K562 (cell line): ENCODE measurements around the gene S100A1. TPM values are rescaled to one million over a fixed set of nuclear protein-coding genes. Genes with fewer than 3 reads are reported as not detected.

Experiments
- ATAC-seq: fragments of 200-7000 bp; cut with Tn5 transposase; 3 replicates; pipeline ENCODE4 v1.9.1; 2020; ENCODE audit warnings: moderate library complexity
- BruUV-seq: library from RNA; stranded (reverse); fragments of 400-500 nt; replicated peaks from 2 replicates; lab custom pipeline; 2021; lab: Mats Ljungman, UMichigan
- CTCF ChIA-PET: fragments of 300-600 bp; formaldehyde crosslinking; extraction: SDS; loops from one replicate; lab custom pipeline; 2021; ENCODE audit warnings: low intra/inter-chr PET ratio; lab: Yijun Ruan, JAX
- POLR2A ChIA-PET: fragments of 300-600, 350-650 bp; sonication (Branson Sonifier 250); formaldehyde crosslinking; extraction: SDS; loops from one replicate; lab custom pipeline; 2021; ENCODE audit warnings: antibody characterized with exemption, inconsistent platforms; lab: Yijun Ruan, JAX
- DNase-seq, 4 experiments: peaks; one replicate each; pipeline versions ENCODE4 v3.0.0 to v3.0.0-alpha.2; 2011 to 2018; ENCODE audit warnings: low spot score in 3 of 4, mixed read lengths in 3 of 4; ENCODE audit errors: extremely low read depth in 1 of 4
- FAIRE-seq: peaks from 2 replicates; lab custom pipeline; 2011; peaks lifted over from hg19 to GRCh38; lab: Jason Lieb, UNC
- H2AFZ ChIP-seq: 2 replicates; pipeline ENCODE4 v1.6.0; 2011; ENCODE audit warnings: low read depth, low read length, control low read depth, inconsistent platforms
- H3K27ac ChIP-seq: fragments of 200-600 bp; 3 replicates; pipeline ENCODE4 v1.8.0; 2011; ENCODE audit warnings: low read depth, mild to moderate bottlenecking, control low read depth, inconsistent platforms, low read length, moderate library complexity, mixed read lengths; ENCODE audit errors: extremely low read depth
- H3K27me3 ChIP-seq, 2 experiments: fragments of 300-600 bp in 1 of 2; 2 replicates in 1 of 2; 3 replicates in 1 of 2; pipeline versions ENCODE4 v1.6.0 to v1.8.0; 2011; ENCODE audit warnings: inconsistent platforms in 2 of 2, low read length in 2 of 2, mild to moderate bottlenecking in 1 of 2, mixed read lengths in 1 of 2, moderate library complexity in 1 of 2; ENCODE audit not compliant: control insufficient read depth in 2 of 2, insufficient read depth in 2 of 2
- H3K36me3 ChIP-seq: fragments of 300-600 bp; 3 replicates; pipeline ENCODE4 v1.8.0; 2011; ENCODE audit warnings: mild to moderate bottlenecking, low read length, inconsistent platforms; ENCODE audit not compliant: control insufficient read depth, insufficient read depth
- H3K4me1 ChIP-seq, 2 experiments: fragments of 200-600 bp in 1 of 2; replicated peaks in 1 of 2; 2 replicates in 1 of 2; 3 replicates in 1 of 2; pipeline versions ENCODE4 v1.5.1 to v1.8.0; 2011; ENCODE audit warnings: inconsistent platforms in 2 of 2, low read length in 2 of 2, mild to moderate bottlenecking in 1 of 2, mixed read lengths in 1 of 2, moderate library complexity in 1 of 2; ENCODE audit not compliant: control insufficient read depth in 2 of 2, insufficient read depth in 2 of 2
- H3K4me2 ChIP-seq: 2 replicates; pipeline ENCODE4 v1.6.1; 2011; ENCODE audit warnings: low read length, control low read depth, inconsistent platforms, mixed read lengths; ENCODE audit not compliant: insufficient read depth
- H3K4me3 ChIP-seq: fragments of 200-600 bp; sonication (generic), shearing (Covaris generic); 2 replicates; pipeline ENCODE4 v1.5.1; 2016; ENCODE audit warnings: control low read depth, inconsistent platforms
- H3K79me2 ChIP-seq: fragments of 200-600 bp; 3 replicates; pipeline ENCODE4 v1.8.0; 2011; ENCODE audit warnings: low read length, inconsistent platforms; ENCODE audit not compliant: control insufficient read depth, insufficient read depth
- H3K9ac ChIP-seq, 2 experiments: 2 replicates each; pipeline versions ENCODE4 v1.6.0 to v1.6.1; 2011; ENCODE audit warnings: low read depth in 2 of 2, low read length in 2 of 2, control low read depth in 1 of 2, inconsistent platforms in 1 of 2, mild to moderate bottlenecking in 1 of 2, mixed read lengths in 1 of 2; ENCODE audit not compliant: insufficient read depth in 1 of 2
- H3K9me1 ChIP-seq: one replicate; pipeline ENCODE4 v1.6.0; 2011; ENCODE audit warnings: inconsistent platforms, mild to moderate bottlenecking, low read length, moderate library complexity; ENCODE audit not compliant: control insufficient read depth, insufficient read depth
- H3K9me3 ChIP-seq: replicated peaks from 2 replicates; pipeline ENCODE4 v1.5.1; 2011; ENCODE audit warnings: low read depth, low read length, inconsistent platforms; ENCODE audit not compliant: control insufficient read depth, insufficient read depth
- H4K20me1 ChIP-seq: replicated peaks from 2 replicates; pipeline ENCODE4 v1.6.1; 2011; ENCODE audit warnings: low read length, inconsistent platforms, mixed read lengths; ENCODE audit not compliant: control insufficient read depth, insufficient read depth
- CREM ChIP-seq: IDR thresholded peaks from 2 replicates; pipeline ENCODE4 v1.6.1; 2014; ENCODE audit warnings: antibody characterized with exemption, low read depth
- SIN3B ChIP-seq: fragments of 450-650 bp; IDR thresholded peaks from 2 replicates; pipeline ENCODE4 v1.6.1; 2017; ENCODE audit warnings: low read depth, mild to moderate bottlenecking, moderate library complexity
- WGBS: fragments of 100-300 bp; shearing (Covaris generic); methylation state at CpG from one replicate; pipeline ENCODE4 v1.1.6; 2016; ENCODE audit warnings: low coverage, mixed read lengths; ENCODE audit not compliant: insufficient coverage; ENCODE audit errors: missing lambda C conversion rate; 5-methylcytosine and 5-hydroxymethylcytosine counted together
- in situ Hi-C: fragments of 300-500 bp; cut with MboI; formaldehyde crosslinking; loops from 4 replicates; pipeline ENCODE4 v1.15.0; 2018; ENCODE audit warnings: inconsistent platforms, mixed read lengths
- intact Hi-C: fragments of 100-400 bp; cut with micrococcal nuclease; formaldehyde crosslinking; loops from 2 replicates; pipeline ENCODE4 v1.14.2; 2022
- polyA plus RNA-seq, 8 experiments: library from polyadenylated mRNA; depleted of rRNA in 4 of 8; stranded (reverse) in 5 of 8; unstranded in 3 of 8; fragments of >200 nt; fragmentation: Nextera tagmentation in 2 of 8; fragmentation: Illumina TruSeq in 1 of 8; extraction: Ambion mirVana in 2 of 8; extraction: Trizol in 1 of 8; gene quantifications; 2 replicates each; pipeline versions ENCODE4 v1.2.1 to v1.2.3, GENCODE V29; 2011 to 2014; ENCODE audit warnings: inconsistent platforms in 1 of 8, missing spikeins in 1 of 8
- total RNA-seq, 7 experiments: library from RNA; depleted of rRNA in 6 of 7; stranded (reverse); fragments of >200 nt in 6 of 7; fragmentation: Illumina TruSeq in 2 of 7; extraction: Trizol in 2 of 7; gene quantifications; 2 replicates each; pipeline versions ENCODE4 v1.2.1 to v1.2.3, GENCODE V29; 2011 to 2021; ENCODE audit warnings: low replicate concordance in 1 of 7
- TF ChIP-seq, protein P1 (sequence below), 2 experiments: fragments of 450-650 bp; formaldehyde crosslinking in 1 of 2; IDR thresholded peaks; 2 replicates each; pipeline versions ENCODE4 v1.4.0 to v1.6.1; 2014 to 2020; ENCODE audit warnings: mild to moderate bottlenecking in 2 of 2, borderline replicate concordance in 1 of 2, low read depth in 1 of 2

S100A1 gene
- total and polyA plus RNA-seq, 9 of the 15 experiments (the other 6 are each of a cell fraction or from before 2014, with no cell fraction given): 0.44 to 30.1 (median 12.7) TPM

DNA sequence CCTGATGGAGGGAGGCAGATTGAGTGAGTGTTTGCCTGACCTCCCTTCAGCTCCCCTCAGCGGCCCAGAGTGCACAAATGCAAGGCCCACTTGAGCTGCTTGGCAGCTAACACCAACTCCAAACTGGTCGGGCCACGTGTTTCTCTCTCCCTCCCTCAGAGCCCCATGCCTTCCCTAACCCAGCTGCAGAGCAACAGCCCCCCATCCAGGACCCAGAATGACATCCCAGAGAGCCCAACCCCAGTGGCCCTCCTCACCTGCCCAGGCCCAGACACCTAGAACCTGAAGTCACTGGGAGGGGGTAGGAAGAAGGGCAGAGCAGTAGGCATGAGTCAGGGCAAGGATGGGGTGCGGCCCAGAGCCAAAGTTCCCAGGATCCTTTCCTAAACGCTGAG lies 11.3 kb upstream of the S100A1 start:
- Histone ChIP-seq H2AFZ (peak overlapping the region; percentile 94), H3K9me3 (no peaks in the 10 kb centered on the region), H3K36me3 (no peaks in the 10 kb centered on the region), H3K4me2 (no peak overlapping the region)
- FAIRE-seq: no peak
- TF ChIP-seq SIN3B: no peak
- TF ChIP-seq, all 486 proteins: peak for 0
- in situ Hi-C loops: no loop called here
- H3K79me2 ChIP-seq: no peaks in the 10 kb centered on the region
- H3K27ac ChIP-seq: no peak overlapping the region; the same call in 2 of the 3 replicates
- peaks cover 9 to 30% of the 10 kb centered on the region in 2 experiments; a peak in 4 of 5 replicates for H3K4me1 ChIP-seq
- DNase-seq: no peak
- no peak overlapping the region for H3K4me3 ChIP-seq
- ChIA-PET POLR2A (interaction anchor here (0.6 to 6.8 kb wide), 5 partner anchors 7 to 121 kb away, joined by 3 to 70 read pairs (median 3); partner anchors contain the start of genes S100A1 and S100A13), CTCF (no interaction called here)
- no peaks in the 10 kb centered on the region for H4K20me1 ChIP-seq
- no TSS peak for BruUV-seq
- no peaks in the 10 kb centered on the region for H3K27me3 ChIP-seq
- intact Hi-C loops: no loop called here
- WGBS: 62% methylated on average over 4 of the region's 5 CpGs
- H3K9ac ChIP-seq: peak overlapping the region in 1 of 2 experiments; percentile 84; a peak in 3 of 4 replicates
- no peak for ATAC-seq
- H3K9me1 ChIP-seq: no peaks in the 10 kb centered on the region

DNA sequence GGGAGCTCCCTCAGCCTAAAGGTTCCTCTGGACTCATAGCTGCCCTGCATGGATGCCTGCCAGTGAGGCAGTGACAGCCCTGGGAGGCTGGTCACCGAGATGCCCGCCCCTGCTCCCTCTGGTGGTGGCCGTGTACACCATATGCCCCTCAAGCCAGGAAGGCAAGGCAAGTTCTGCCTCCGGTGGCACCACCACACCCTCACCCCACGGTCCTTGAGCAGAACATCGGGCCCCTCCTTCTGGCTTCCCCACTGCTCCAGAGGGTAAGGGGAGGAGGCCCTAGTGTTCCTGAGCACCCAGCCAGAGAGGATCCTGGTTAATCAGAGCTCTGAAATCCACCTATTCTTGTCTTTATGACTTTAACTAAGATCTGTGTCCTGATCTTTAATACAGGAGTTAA lies 10.6 kb upstream of the S100A1 start:
- Histone ChIP-seq H3K9ac (peak overlapping the region in 1 of 2 experiments; percentile 68; a peak in 1 of 4 replicates), H3K4me1 (peaks cover 9 to 24% of the 10 kb centered on the region in 2 experiments; a peak in 4 of 5 replicates), H3K4me3 (no peak overlapping the region), H3K27ac (no peak overlapping the region), H3K79me2 (no peaks in the 10 kb centered on the region), H3K36me3 (no peaks in the 10 kb centered on the region), H3K9me1 (no peaks in the 10 kb centered on the region), H4K20me1 (no peaks in the 10 kb centered on the region), H3K27me3 (no peaks in the 10 kb centered on the region), H3K9me3 (no peaks in the 10 kb centered on the region), H2AFZ (no peak overlapping the region), H3K4me2 (no peak overlapping the region)
- in situ Hi-C loops: no loop called here
- intact Hi-C loops: no loop called here
- POLR2A ChIA-PET: interaction anchor here (0.7 to 6.8 kb wide), 6 partner anchors 10 to 373 kb away, joined by 3 to 70 read pairs (median 3); partner anchors contain the start of genes RPS27, S100A1 and S100A13
- WGBS: 31% methylated on average over 5 of the region's 6 CpGs
- BruUV-seq: no TSS peak
- ATAC-seq (peak; percentile 84), FAIRE-seq (peak; percentile 67), DNase-seq (peak; percentile 65 to 73 (median 68))
- CTCF ChIA-PET: no interaction called here
- peak; percentile 25; the same call in 1 of the 2 replicates for TF ChIP-seq CREM
- TF ChIP-seq, protein P1, sequence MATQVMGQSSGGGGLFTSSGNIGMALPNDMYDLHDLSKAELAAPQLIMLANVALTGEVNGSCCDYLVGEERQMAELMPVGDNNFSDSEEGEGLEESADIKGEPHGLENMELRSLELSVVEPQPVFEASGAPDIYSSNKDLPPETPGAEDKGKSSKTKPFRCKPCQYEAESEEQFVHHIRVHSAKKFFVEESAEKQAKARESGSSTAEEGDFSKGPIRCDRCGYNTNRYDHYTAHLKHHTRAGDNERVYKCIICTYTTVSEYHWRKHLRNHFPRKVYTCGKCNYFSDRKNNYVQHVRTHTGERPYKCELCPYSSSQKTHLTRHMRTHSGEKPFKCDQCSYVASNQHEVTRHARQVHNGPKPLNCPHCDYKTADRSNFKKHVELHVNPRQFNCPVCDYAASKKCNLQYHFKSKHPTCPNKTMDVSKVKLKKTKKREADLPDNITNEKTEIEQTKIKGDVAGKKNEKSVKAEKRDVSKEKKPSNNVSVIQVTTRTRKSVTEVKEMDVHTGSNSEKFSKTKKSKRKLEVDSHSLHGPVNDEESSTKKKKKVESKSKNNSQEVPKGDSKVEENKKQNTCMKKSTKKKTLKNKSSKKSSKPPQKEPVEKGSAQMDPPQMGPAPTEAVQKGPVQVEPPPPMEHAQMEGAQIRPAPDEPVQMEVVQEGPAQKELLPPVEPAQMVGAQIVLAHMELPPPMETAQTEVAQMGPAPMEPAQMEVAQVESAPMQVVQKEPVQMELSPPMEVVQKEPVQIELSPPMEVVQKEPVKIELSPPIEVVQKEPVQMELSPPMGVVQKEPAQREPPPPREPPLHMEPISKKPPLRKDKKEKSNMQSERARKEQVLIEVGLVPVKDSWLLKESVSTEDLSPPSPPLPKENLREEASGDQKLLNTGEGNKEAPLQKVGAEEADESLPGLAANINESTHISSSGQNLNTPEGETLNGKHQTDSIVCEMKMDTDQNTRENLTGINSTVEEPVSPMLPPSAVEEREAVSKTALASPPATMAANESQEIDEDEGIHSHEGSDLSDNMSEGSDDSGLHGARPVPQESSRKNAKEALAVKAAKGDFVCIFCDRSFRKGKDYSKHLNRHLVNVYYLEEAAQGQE (IDR thresholded peaks at IDR 0.05; ENCODE audit: borderline replicate concordance): peak; percentile 40; the same call in 1 of the 2 replicates
- TF ChIP-seq, protein P1 (CRISPR knock-in tag; IDR thresholded peaks at IDR 0.05; ENCODE audit: low read depth): no peak
